Sciatic nerve (tissue), 2 donors: ENCODE measurements around the gene HOXA3. TPM values are rescaled to one million over a fixed set of nuclear protein-coding genes. Genes with fewer than 3 reads are reported as not detected.

Experiments
- ATAC-seq: fragments of 200-7000 bp; cut with Tn5 transposase; one replicate; pipeline ENCODE4 v1.9.1; 2020; ENCODE audit warnings: mild to moderate bottlenecking, moderate library complexity
- DNase-seq: peaks from one replicate; pipeline ENCODE4 v3.0.0-alpha.2; 2020; ENCODE audit warnings: low spot score
- intact Hi-C: fragments of 100-400 bp; cut with DNase I; formaldehyde crosslinking; loops from one replicate; pipeline ENCODE4 v1.14.2; 2022
- total RNA-seq: library from RNA; stranded (reverse); fragmentation: NEBNext Ultra II Directional; extraction: Animal tissue kit (Norgen Biotek cat#: 25700); gene quantifications from one replicate; pipeline ENCODE4 v1.2.1, GENCODE V29; 2021
- donor health status: DM: no; HTN: no; CAD: no.
- donor health status: DM: no; HTN: no; CAD: no.

The HOXA3 gene
- total RNA-seq, 1 donor from 2014 or later: 20.9 TPM

- ATAC-seq: no peak
- DNase-seq: peak; percentile 56
- intact Hi-C loops: no loop called here
Measured at GRCh38 chr7:27148756-27149641, 3.4 kb downstream of the HOXA3 start.

- intact Hi-C loops: no loop called here
- ATAC-seq (no peak), DNase-seq (peak; percentile 68)
Measured at GRCh38 chr7:27148031-27148755, 4.2 kb downstream of the HOXA3 start.

GRCh38 chr7:27147199-27148030, 5.0 kb downstream of the HOXA3 start, which contains the start of gene HOXA6:
HOXA6 (minus strand) TSS chr7:27147774; CDS start chr7:27147749, 25 bp downstream.
- DNase-seq (peak; percentile 86), ATAC-seq (peak; percentile 1)
- intact Hi-C loops: no loop called here

GRCh38 chr7:27146491-27147198, 5.7 kb downstream of the HOXA3 start:
- DNase-seq: no peak
- intact Hi-C loops: no loop called here
- no peak for ATAC-seq

- intact Hi-C loops: no loop called here
Measured at GRCh38 chr7:27145914-27146412, 6.4 kb downstream of the HOXA3 start.

GRCh38 chr7:27145165-27145913, 7.0 kb downstream of the HOXA3 start:
- intact Hi-C loops: no loop called here
- DNase-seq (peak; percentile 62), ATAC-seq (no peak)

More at GRCh38 chr7:27145914-27146412, 6.4 kb downstream of the HOXA3 start:
- DNase-seq: no peak
- ATAC-seq: no peak

- peak; percentile 3 for ATAC-seq
- DNase-seq: peak; percentile 66
- intact Hi-C loops: no loop called here
Measured at GRCh38 chr7:27144781-27145164, 7.6 kb downstream of the HOXA3 start.

GRCh38 chr7:27143950-27144780, 8.2 kb downstream of the HOXA3 start:
- ATAC-seq: no peak
- intact Hi-C loops: no loop called here
- no peak for DNase-seq

GRCh38 chr7:27143023-27143949, 9.1 kb downstream of the HOXA3 start, which contains the start of gene HOXA5:
HOXA5 (minus strand) TSS chr7:27143681; CDS start chr7:27143607, 74 bp downstream.
- DNase-seq (no peak), ATAC-seq (peak; percentile 84)
- intact Hi-C loops: no loop called here

- no peak for ATAC-seq
- no peak for DNase-seq
- intact Hi-C loops: no loop called here
Measured at GRCh38 chr7:27142580-27143022, 9.8 kb downstream of the HOXA3 start.

GRCh38 chr7:27141923-27142579, 10.3 kb downstream of the HOXA3 start:
- ATAC-seq (no peak), DNase-seq (peak; percentile 55)
- intact Hi-C loops: no loop called here

GRCh38 chr7:27141137-27141922, 11.1 kb downstream of the HOXA3 start:
- ATAC-seq (no peak), DNase-seq (no peak)
- intact Hi-C loops: no loop called here

GRCh38 chr7:27140126-27140857, 12.1 kb downstream of the HOXA3 start:
- intact Hi-C loops: no loop called here

More at GRCh38 chr7:27140126-27140857, 12.1 kb downstream of the HOXA3 start:
- no peak for DNase-seq
- no peak for ATAC-seq
